HG03025 (cell line): ENCODE measurements around the gene ZFYVE1.
"Not testable (repeated sequence)": the region's sequence is repeated elsewhere in the genome, so short reads cannot be mapped to it uniquely, and the experiment has no call there.

Experiments
- ATAC-seq: cut with Tn5 transposase; IDR thresholded peaks from one replicate; pipeline ENCODE4 v1.9.1; 2021; ENCODE audit warnings: mild to moderate bottlenecking, moderate library complexity; ENCODE audit not compliant: unreplicated experiment, low FRiP score

Gene ZFYVE1

GRCh38 chr14:73007835-73008234 is 19.1 kb downstream of the ZFYVE1 start:
- no peak for ATAC-seq

GRCh38 chr14:73004641-73005040 is 22.3 kb downstream of the ZFYVE1 start:
- not testable (repeated sequence) for ATAC-seq

- no peak for ATAC-seq
Observed at GRCh38 chr14:73003681-73004080, 23.2 kb downstream of the ZFYVE1 start.

GRCh38 chr14:73000073-73000472 is 26.8 kb downstream of the ZFYVE1 start:
- ATAC-seq: no peak

GRCh38 chr14:72999316-72999715 is 27.6 kb downstream of the ZFYVE1 start:
- ATAC-seq: no peak

GRCh38 chr14:72998252-72998903 is 28.5 kb downstream of the ZFYVE1 start:
- no peak for ATAC-seq

GRCh38 chr14:72996916-72997315 is 30.0 kb downstream of the ZFYVE1 start:
- no peak for ATAC-seq

- no peak for ATAC-seq
Observed at GRCh38 chr14:72990171-72990570, 36.7 kb downstream of the ZFYVE1 start.

- ATAC-seq: no peak
Observed at GRCh38 chr14:72986857-72987256, 40.0 kb downstream of the ZFYVE1 start.

- no peak for ATAC-seq
Observed at GRCh38 chr14:72986214-72986613, 40.7 kb downstream of the ZFYVE1 start.

GRCh38 chr14:72982146-72982708 is 44.7 kb downstream of the ZFYVE1 start:
- ATAC-seq: no peak

- no peak for ATAC-seq
Observed at GRCh38 chr14:72980863-72981262, 46.0 kb downstream of the ZFYVE1 start.

GRCh38 chr14:72978856-72979255 is 48.0 kb downstream of the ZFYVE1 start:
- no peak for ATAC-seq

- no peak for ATAC-seq
Observed at GRCh38 chr14:72975770-72976169, 51.1 kb downstream of the ZFYVE1 start.

- ATAC-seq: no peak
Observed at GRCh38 chr14:72974661-72975060, 52.2 kb downstream of the ZFYVE1 start.

- no peak for ATAC-seq
Observed at GRCh38 chr14:72970824-72971434, 56.0 kb downstream of the ZFYVE1 start.

GRCh38 chr14:72970058-72970630 is 56.8 kb downstream of the ZFYVE1 start:
- no peak for ATAC-seq

GRCh38 chr14:72968316-72968715 is 58.6 kb downstream of the ZFYVE1 start:
- no peak for ATAC-seq

- ATAC-seq: no peak
Observed at GRCh38 chr14:72966038-72966437, 60.9 kb downstream of the ZFYVE1 start.

- no peak for ATAC-seq
Observed at GRCh38 chr14:72965249-72965648, 61.7 kb downstream of the ZFYVE1 start.

- no peak for ATAC-seq
Observed at GRCh38 chr14:72962829-72963312, 64.0 kb downstream of the ZFYVE1 start.
